ENCODE measurements around the gene SFMBT1.

Gene SFMBT1

GRCh38 chr3:53023072-53023823 is 22.6 kb downstream of the SFMBT1 start:
- H3K9me2 ChIP-seq (replicated peaks; ENCODE audit: low read depth, low read length), result no peaks in the 10 kb centered on the region
- no peaks in the 10 kb centered on the region for H3K9me3 ChIP-seq (ENCODE audit: insufficient read depth, low read depth, low read length)
- H3F3A ChIP-seq (ENCODE audit: low read depth), result no peaks in the 10 kb centered on the region
- H3K36me3 ChIP-seq (ENCODE audit: insufficient read depth, low read length), result no peaks in the 10 kb centered on the region
- no peak overlapping the region for H3K4me2 ChIP-seq (ENCODE audit: low read depth, low read length, poor library complexity, severe bottlenecking)
- no peak overlapping the region for H2AFZ ChIP-seq (ENCODE audit: low read length)
- no peaks in the 10 kb centered on the region for H3K27me3 ChIP-seq (ENCODE audit: insufficient read depth, low read length, poor library complexity, severe bottlenecking)
- TF ChIP-seq EZH2phosphoT487 (IDR thresholded peaks at IDR 0.05; ENCODE audit: borderline replicate concordance) (no peak; the same call in 1 of the 2 replicates), CTCF (conservative IDR thresholded peaks at IDR 0.05; ENCODE audit: low read length) (no peak)
- peaks cover 30% of the 10 kb centered on the region for H4K20me1 ChIP-seq (ENCODE audit: insufficient read depth, low read length, poor library complexity, severe bottlenecking)
- H3K4me1 ChIP-seq (ENCODE audit: insufficient read depth, low read length, poor library complexity, severe bottlenecking), result peaks cover 23% of the 10 kb centered on the region
- peaks cover 78% of the 10 kb centered on the region for H3K79me2 ChIP-seq (ENCODE audit: insufficient read depth, low read length)
- H3K9ac ChIP-seq (ENCODE audit: low read depth, low read length, poor library complexity, severe bottlenecking), result no peak overlapping the region
- H3K4me3 ChIP-seq (ENCODE audit: low read length, poor library complexity, severe bottlenecking), result no peak overlapping the region

- Histone ChIP-seq H3K4me3 (ENCODE audit: low read length, poor library complexity, severe bottlenecking) (no peak overlapping the region), H3K4me2 (ENCODE audit: low read depth, low read length, poor library complexity, severe bottlenecking) (no peak overlapping the region), H3K27me3 (ENCODE audit: insufficient read depth, low read length, poor library complexity, severe bottlenecking) (no peaks in the 10 kb centered on the region), H3K36me3 (ENCODE audit: insufficient read depth, low read length) (no peaks in the 10 kb centered on the region), H3K9me3 (ENCODE audit: insufficient read depth, low read depth, low read length) (no peaks in the 10 kb centered on the region), H4K20me1 (ENCODE audit: insufficient read depth, low read length, poor library complexity, severe bottlenecking) (peaks cover 30% of the 10 kb centered on the region), H3K9ac (ENCODE audit: low read depth, low read length, poor library complexity, severe bottlenecking) (no peak overlapping the region), H3K4me1 (ENCODE audit: insufficient read depth, low read length, poor library complexity, severe bottlenecking) (peaks cover 24% of the 10 kb centered on the region), H2AFZ (ENCODE audit: low read length) (no peak overlapping the region), H3K79me2 (ENCODE audit: insufficient read depth, low read length) (peaks cover 78% of the 10 kb centered on the region), H3K9me2 (replicated peaks; ENCODE audit: low read depth, low read length) (no peaks in the 10 kb centered on the region), H3F3A (ENCODE audit: low read depth) (no peaks in the 10 kb centered on the region)
- TF ChIP-seq CTCF (conservative IDR thresholded peaks at IDR 0.05; ENCODE audit: low read length), result no peak
- TF ChIP-seq EZH2phosphoT487 (IDR thresholded peaks at IDR 0.05; ENCODE audit: borderline replicate concordance), result no peak
Observed at GRCh38 chr3:53022647-53023046, 23.2 kb downstream of the SFMBT1 start.

- TF ChIP-seq CTCF (conservative IDR thresholded peaks at IDR 0.05; ENCODE audit: low read length) (no peak), EZH2phosphoT487 (IDR thresholded peaks at IDR 0.05; ENCODE audit: borderline replicate concordance) (no peak)
Observed at GRCh38 chr3:53016236-53016635, 29.6 kb downstream of the SFMBT1 start.

More at GRCh38 chr3:53016236-53016635, 29.6 kb downstream of the SFMBT1 start:
- H3K79me2 ChIP-seq (ENCODE audit: insufficient read depth, low read length), result peaks cover 53% of the 10 kb centered on the region
- no peak overlapping the region for H3K9ac ChIP-seq (ENCODE audit: low read depth, low read length, poor library complexity, severe bottlenecking)
- peaks cover 6% of the 10 kb centered on the region for H4K20me1 ChIP-seq (ENCODE audit: insufficient read depth, low read length, poor library complexity, severe bottlenecking)
- no peaks in the 10 kb centered on the region for H3K36me3 ChIP-seq (ENCODE audit: insufficient read depth, low read length)
- no peak overlapping the region for H2AFZ ChIP-seq (ENCODE audit: low read length)
- H3F3A ChIP-seq (ENCODE audit: low read depth), result no peaks in the 10 kb centered on the region
- H3K27me3 ChIP-seq (ENCODE audit: insufficient read depth, low read length, poor library complexity, severe bottlenecking), result no peaks in the 10 kb centered on the region
- H3K4me3 ChIP-seq (ENCODE audit: low read length, poor library complexity, severe bottlenecking), result no peak overlapping the region
- H3K9me2 ChIP-seq (replicated peaks; ENCODE audit: low read depth, low read length), result no peaks in the 10 kb centered on the region
- no peak overlapping the region for H3K4me2 ChIP-seq (ENCODE audit: low read depth, low read length, poor library complexity, severe bottlenecking)
- H3K9me3 ChIP-seq (ENCODE audit: insufficient read depth, low read depth, low read length), result no peaks in the 10 kb centered on the region
- peaks cover 12% of the 10 kb centered on the region for H3K4me1 ChIP-seq (ENCODE audit: insufficient read depth, low read length, poor library complexity, severe bottlenecking)
